Neuronal stem cell (in vitro differentiated cells): Measurements from ENCODE around the gene ATP8A2.

ENCODE experiments used
- DNase-seq: peaks from one replicate; pipeline ENCODE4 v3.0.0-alpha.2; 2013; ENCODE audit warnings: low spot score
- H2AFZ ChIP-seq: one replicate; pipeline ENCODE4 v1.6.1; 2013; ENCODE audit warnings: mild to moderate bottlenecking, low read length, inconsistent platforms
- H2AK5ac ChIP-seq: 2 replicates; pipeline ENCODE4 v1.6.1; 2013; ENCODE audit warnings: low read depth, mild to moderate bottlenecking, inconsistent platforms, low read length, moderate library complexity, mixed read lengths
- H2BK120ac ChIP-seq: 2 replicates; pipeline ENCODE4 v1.6.1; 2013; ENCODE audit warnings: low read depth, mild to moderate bottlenecking, inconsistent platforms, low read length, moderate library complexity, mixed read lengths
- H2BK12ac ChIP-seq: one replicate; pipeline ENCODE4 v1.6.1; 2013; ENCODE audit warnings: low read length, inconsistent platforms
- H2BK15ac ChIP-seq: 2 replicates; pipeline ENCODE4 v1.6.1; 2013; ENCODE audit warnings: mild to moderate bottlenecking, low read length, inconsistent platforms, mixed read lengths
- H2BK5ac ChIP-seq: one replicate; pipeline ENCODE4 v1.6.1; 2013; ENCODE audit warnings: inconsistent platforms, mild to moderate bottlenecking, low read length, moderate library complexity
- H3K14ac ChIP-seq: one replicate; pipeline ENCODE4 v1.6.1; 2013; ENCODE audit warnings: low read length, inconsistent platforms
- H3K18ac ChIP-seq: 2 replicates; pipeline ENCODE4 v1.6.1; 2013; ENCODE audit warnings: low read length, inconsistent platforms
- H3K23ac ChIP-seq: 2 replicates; pipeline ENCODE4 v1.6.1; 2013; ENCODE audit warnings: low read depth, mild to moderate bottlenecking, mixed read lengths, low read length, inconsistent platforms; ENCODE audit not compliant: poor library complexity
- H3K27ac ChIP-seq: replicated peaks from 3 replicates; pipeline ENCODE4 v1.5.1; 2013; ENCODE audit warnings: low read length, inconsistent platforms
- H3K27me3 ChIP-seq, 3 experiments: 2 replicates each; pipeline ENCODE4 v1.6.1; 2013; ENCODE audit warnings: low read length in 3 of 3, mild to moderate bottlenecking in 2 of 3, inconsistent platforms in 1 of 3, low read depth in 1 of 3, mixed read lengths in 1 of 3, moderate library complexity in 1 of 3; ENCODE audit not compliant: control insufficient read depth in 3 of 3, insufficient read depth in 3 of 3
- H3K36me3 ChIP-seq, 2 donors: replicated peaks in 1 of 2; 2 replicates each; pipeline ENCODE4 v1.6.1; 2013; ENCODE audit warnings: low read length in 2 of 2; ENCODE audit not compliant: control insufficient read depth in 2 of 2, insufficient read depth in 2 of 2
- H3K4ac ChIP-seq: 2 replicates; pipeline ENCODE4 v1.6.1; 2013; ENCODE audit warnings: inconsistent platforms, mild to moderate bottlenecking, low read length, moderate library complexity
- H3K4me1 ChIP-seq, 2 donors: 1 replicate in 1 of 2; 2 replicates in 1 of 2; pipeline ENCODE4 v1.6.1; 2013; ENCODE audit warnings: low read length in 2 of 2, low read depth in 1 of 2; ENCODE audit not compliant: control insufficient read depth in 2 of 2, insufficient read depth in 1 of 2
- H3K4me2 ChIP-seq: one replicate; pipeline ENCODE4 v1.6.1; 2013; ENCODE audit warnings: mild to moderate bottlenecking, low read length, inconsistent platforms; ENCODE audit not compliant: insufficient read depth, poor library complexity, severe bottlenecking
- H3K4me3 ChIP-seq, 2 donors: 2 replicates each; pipeline ENCODE4 v1.5.1; 2013; ENCODE audit warnings: low read length in 2 of 2, mild to moderate bottlenecking in 2 of 2, inconsistent platforms in 1 of 2, moderate library complexity in 1 of 2
- H3K79me1 ChIP-seq: one replicate; pipeline ENCODE4 v1.6.1; 2013; ENCODE audit warnings: low read depth, mild to moderate bottlenecking, inconsistent platforms, low read length, moderate library complexity
- H3K9ac ChIP-seq: one replicate; pipeline ENCODE4 v1.6.1; 2013; ENCODE audit warnings: mild to moderate bottlenecking, low read depth, low read length, inconsistent platforms; ENCODE audit not compliant: poor library complexity
- H3K9me3 ChIP-seq, 2 donors: replicated peaks in 1 of 2; 2 replicates each; pipeline versions ENCODE3 to v1.6.1; 2013; ENCODE audit warnings: low read length in 2 of 2, mild to moderate bottlenecking in 2 of 2, inconsistent platforms in 1 of 2, low read depth in 1 of 2, mixed read lengths in 1 of 2, moderate library complexity in 1 of 2; ENCODE audit not compliant: control insufficient read depth in 2 of 2, insufficient read depth in 1 of 2
- H4K8ac ChIP-seq: one replicate; pipeline ENCODE4 v1.6.1; 2013; ENCODE audit warnings: low read depth, mild to moderate bottlenecking, inconsistent platforms, low read length, moderate library complexity
- H4K91ac ChIP-seq: one replicate; pipeline ENCODE4 v1.6.1; 2013; ENCODE audit warnings: low read length, low read depth, mild to moderate bottlenecking, inconsistent platforms; ENCODE audit not compliant: poor library complexity
- WGBS, 2 donors: extraction: QIAGEN DNeasy Blood & Tissue Kit; methylation state at CpG; one replicate each; pipeline ENCODE4 v1.1.7; 2013; ENCODE audit warnings: missing lambda C conversion rate in 2 of 2, mixed read lengths in 1 of 2; ENCODE audit not compliant: insufficient read length in 2 of 2, insufficient replicate concordance in 1 of 2; ENCODE audit errors: extremely low coverage in 2 of 2; 5-methylcytosine and 5-hydroxymethylcytosine counted together

The ATP8A2 gene

GRCh38 chr13:25490236-25490635, 118.5 kb downstream of the ATP8A2 start:
- H3K4ac ChIP-seq = no peak overlapping the region
- H3K4me1 ChIP-seq = peaks cover 0 to 5% of the 10 kb centered on the region in 2 donors
- no peak overlapping the region for H2BK12ac ChIP-seq
- H3K9ac ChIP-seq = no peak overlapping the region
- no peak overlapping the region for H3K4me3 ChIP-seq
- no peak overlapping the region for H3K4me2 ChIP-seq
- H4K8ac ChIP-seq = no peak overlapping the region
- H3K14ac ChIP-seq = no peak overlapping the region
- no peak overlapping the region for H2BK5ac ChIP-seq
- H3K27ac ChIP-seq = no peak overlapping the region
- no peaks in the 10 kb centered on the region for H3K79me1 ChIP-seq
- no peak overlapping the region for H2BK15ac ChIP-seq
- WGBS, 2 donors = no CpG with 5 or more reads among the region's 9 CpGs
- H3K23ac ChIP-seq = peak overlapping the region; percentile 27
- H3K9me3 ChIP-seq = no peaks in the 10 kb centered on the region
- H3K36me3 ChIP-seq = no peaks in the 10 kb centered on the region
- H2AK5ac ChIP-seq = peak overlapping the region; percentile 17
- H3K18ac ChIP-seq = no peak overlapping the region
- DNase-seq = no peak
- no peak overlapping the region for H2AFZ ChIP-seq
- H3K27me3 ChIP-seq = peaks cover 0 to 10% (median 0%) of the 10 kb centered on the region in 3 experiments
- H4K91ac ChIP-seq = no peak overlapping the region
- H2BK120ac ChIP-seq = no peak overlapping the region

DNA sequence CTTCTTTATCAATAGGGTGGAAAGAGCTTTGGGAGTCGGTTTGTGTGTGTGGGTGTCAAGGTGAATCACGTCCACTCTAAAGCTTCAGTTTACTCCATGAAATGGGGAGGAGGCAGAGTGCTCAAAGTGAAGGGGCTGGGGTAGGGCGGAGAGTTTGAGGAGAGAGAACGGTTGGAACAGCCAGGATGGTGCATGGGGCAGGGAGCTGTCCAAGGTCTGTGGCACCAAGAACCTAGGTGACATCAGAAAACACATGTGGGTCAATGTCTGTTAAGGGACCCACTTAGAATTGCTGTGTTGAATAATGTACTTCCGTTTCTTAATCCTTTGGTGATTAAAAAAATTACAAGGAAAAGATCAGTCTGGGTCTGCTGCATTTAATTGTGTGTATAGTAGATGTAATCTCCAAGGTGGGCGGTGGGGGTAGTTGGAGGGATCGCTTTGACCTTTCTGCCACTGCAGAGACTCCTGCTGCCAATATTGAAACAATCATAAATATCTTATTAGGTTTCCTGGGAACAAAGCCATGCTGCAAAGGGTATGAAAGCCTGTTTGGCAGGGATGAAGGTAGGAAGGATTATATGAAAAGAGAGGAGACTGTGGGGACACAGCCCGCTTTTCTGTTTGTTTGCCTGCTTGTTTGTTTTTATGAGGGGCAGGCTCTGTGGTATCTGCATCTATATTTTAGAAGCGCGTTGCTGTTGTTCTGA, 122.3 kb downstream of the ATP8A2 start:
- H3K79me1 ChIP-seq = no peaks in the 10 kb centered on the region
- no peaks in the 10 kb centered on the region for H3K36me3 ChIP-seq
- no peak overlapping the region for H2BK12ac ChIP-seq
- H3K23ac ChIP-seq = no peak overlapping the region
- H3K4me2 ChIP-seq = no peak overlapping the region
- H3K4ac ChIP-seq = no peak overlapping the region
- H2BK120ac ChIP-seq = no peak overlapping the region
- H3K9me3 ChIP-seq = no peaks in the 10 kb centered on the region
- no peak overlapping the region for H3K9ac ChIP-seq
- H2AK5ac ChIP-seq = no peak overlapping the region
- WGBS, 2 donors = no CpG with 5 or more reads among the region's 10 CpGs
- no peak overlapping the region for H4K8ac ChIP-seq
- H4K91ac ChIP-seq = no peak overlapping the region
- H2BK15ac ChIP-seq = no peak overlapping the region
- H2BK5ac ChIP-seq = no peak overlapping the region
- H3K4me3 ChIP-seq = no peak overlapping the region
- H3K27me3 ChIP-seq = peaks cover 0 to 2% (median 0%) of the 10 kb centered on the region in 3 experiments
- H3K14ac ChIP-seq = no peak overlapping the region
- H2AFZ ChIP-seq = no peak overlapping the region
- no peak overlapping the region for H3K27ac ChIP-seq
- H3K18ac ChIP-seq = no peak overlapping the region
- DNase-seq = no peak
- H3K4me1 ChIP-seq = peaks cover 0 to 4% of the 10 kb centered on the region in 2 donors

DNA sequence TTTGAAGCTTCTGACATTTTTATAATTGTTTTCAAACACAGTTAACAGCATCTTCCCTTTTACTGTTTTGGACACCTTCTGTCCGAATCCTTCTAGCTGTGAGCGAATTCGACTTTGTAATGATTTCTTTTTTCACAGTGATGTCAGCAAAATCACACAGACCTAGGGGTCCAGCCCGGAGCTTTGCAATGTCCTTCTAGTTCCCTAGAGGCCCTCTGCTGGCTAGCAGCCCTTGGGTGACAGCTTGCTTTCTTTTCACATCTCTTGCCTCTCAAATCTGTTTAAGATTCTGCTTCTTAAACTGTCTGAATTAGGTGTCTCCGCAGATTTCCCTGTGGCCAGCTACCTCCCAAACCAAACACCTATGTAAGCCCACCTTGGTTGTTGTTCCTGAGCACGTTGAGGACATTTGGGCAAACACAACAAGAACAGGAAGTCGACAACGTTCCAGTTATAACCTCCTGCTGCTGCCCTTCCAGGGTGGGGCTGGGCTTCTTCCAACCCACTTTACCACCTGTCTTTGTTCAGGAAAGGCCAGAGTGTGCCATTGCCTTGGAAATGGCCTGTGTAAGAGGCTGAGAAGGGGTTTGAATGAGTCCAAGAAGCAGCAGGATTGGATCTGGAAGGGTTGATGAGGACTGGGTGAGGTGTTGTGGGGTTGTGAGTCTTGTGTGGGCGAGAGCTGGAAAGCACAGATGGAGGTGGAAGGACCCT, 123.1 kb downstream of the ATP8A2 start:
- no peak overlapping the region for H2BK12ac ChIP-seq
- no peak overlapping the region for H2AFZ ChIP-seq
- H3K36me3 ChIP-seq = no peaks in the 10 kb centered on the region
- H2BK120ac ChIP-seq = no peak overlapping the region
- no peaks in the 10 kb centered on the region for H3K79me1 ChIP-seq
- H3K18ac ChIP-seq = no peak overlapping the region
- no peaks in the 10 kb centered on the region for H3K27me3 ChIP-seq
- no peak overlapping the region for H2AK5ac ChIP-seq
- no peak overlapping the region for H2BK15ac ChIP-seq
- no peak overlapping the region for H4K91ac ChIP-seq
- H2BK5ac ChIP-seq = no peak overlapping the region
- no peak overlapping the region for H3K23ac ChIP-seq
- H4K8ac ChIP-seq = no peak overlapping the region
- H3K27ac ChIP-seq = no peak overlapping the region
- H3K4me1 ChIP-seq = no peaks in the 10 kb centered on the region
- no peak for DNase-seq
- H3K9me3 ChIP-seq = no peaks in the 10 kb centered on the region
- H3K4me3 ChIP-seq = no peak overlapping the region
- H3K4me2 ChIP-seq = no peak overlapping the region
- H3K4ac ChIP-seq = no peak overlapping the region
- no CpG with 5 or more reads among the region's 9 CpGs for WGBS, 2 donors
- no peak overlapping the region for H3K9ac ChIP-seq
- H3K14ac ChIP-seq = no peak overlapping the region

DNA sequence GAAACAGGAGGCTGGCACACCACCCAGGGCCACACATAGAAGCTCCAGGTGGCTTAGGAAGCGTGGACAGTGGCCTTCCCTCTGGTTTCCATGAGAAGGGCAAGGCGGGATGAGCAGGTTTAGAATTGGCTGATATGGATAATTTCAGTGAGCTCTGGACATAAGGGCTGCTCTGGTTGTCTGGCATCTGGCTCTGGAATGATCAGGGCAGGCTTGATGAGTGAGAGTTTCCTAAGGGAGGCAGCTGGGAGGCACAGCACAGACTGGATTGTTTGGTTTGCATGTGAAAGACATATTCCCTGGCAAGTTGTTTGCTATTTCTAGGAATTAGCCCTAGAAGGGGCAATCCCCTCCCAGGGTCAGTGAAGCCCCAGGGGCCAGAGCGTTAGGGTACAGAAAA, 129.5 kb downstream of the ATP8A2 start:
- no peak overlapping the region for H2BK5ac ChIP-seq
- H3K27ac ChIP-seq = no peak overlapping the region
- H3K18ac ChIP-seq = no peak overlapping the region
- no peak overlapping the region for H3K4ac ChIP-seq
- no peaks in the 10 kb centered on the region for H3K4me1 ChIP-seq
- H3K4me3 ChIP-seq = no peak overlapping the region
- H3K23ac ChIP-seq = no peak overlapping the region
- H2BK15ac ChIP-seq = no peak overlapping the region
- H3K9me3 ChIP-seq = peaks cover 0 to 2% of the 10 kb centered on the region in 2 donors
- no peak overlapping the region for H2BK120ac ChIP-seq
- DNase-seq = no peak
- H2AK5ac ChIP-seq = no peak overlapping the region
- H2AFZ ChIP-seq = no peak overlapping the region
- H3K14ac ChIP-seq = no peak overlapping the region
- no peak overlapping the region for H3K4me2 ChIP-seq
- no peak overlapping the region for H4K8ac ChIP-seq
- no peak overlapping the region for H2BK12ac ChIP-seq
- WGBS, 2 donors = no CpG with 5 or more reads among the region's 3 CpGs
- H4K91ac ChIP-seq = no peak overlapping the region
- H3K27me3 ChIP-seq = no peaks in the 10 kb centered on the region
- H3K36me3 ChIP-seq = no peaks in the 10 kb centered on the region
- H3K79me1 ChIP-seq = no peaks in the 10 kb centered on the region
- H3K9ac ChIP-seq = no peak overlapping the region
